Activated CD8-positive, alpha-beta memory T cell treated with anti-CD3 and anti-CD28 coated beads, Interleukin-2, amount 10 ng/mL, durations not matched to agents 7 days and 5 days (primary cell): ENCODE data around the gene APOB. TPM values are rescaled to one million over a fixed set of nuclear protein-coding genes. Genes with fewer than 3 reads are reported as not detected.

Experiments used
- ATAC-seq: fragments of 150-1000 bp; cut with Tn5 transposase; one replicate; pipeline ENCODE4 v1.10.0; 2021; ENCODE audit warnings: moderate library complexity
- CTCF ChIA-PET: fragments of 350-600 bp; sonication (Branson Sonifier 250); formaldehyde crosslinking; loops from one replicate; lab custom pipeline; 2021; ENCODE audit warnings: antibody characterized with exemption; lab: Charles Lee
- DNase-seq: peaks from one replicate; pipeline ENCODE4 v3.0.0-alpha.2; 2020
- H3K27ac Mint-ChIP-seq: one replicate; pipeline ENCODE4 v1.8.0; 2021; ENCODE audit warnings: mild to moderate bottlenecking, mixed read lengths
- H3K27me3 Mint-ChIP-seq: one replicate; pipeline ENCODE4 v1.8.0; 2021; ENCODE audit warnings: mixed read lengths
- H3K36me3 Mint-ChIP-seq: one replicate; pipeline ENCODE4 v1.8.0; 2021; ENCODE audit warnings: mild to moderate bottlenecking, mixed read lengths
- H3K4me1 Mint-ChIP-seq: one replicate; pipeline ENCODE4 v1.8.0; 2021; ENCODE audit warnings: mixed read lengths
- H3K4me3 Mint-ChIP-seq: one replicate; pipeline ENCODE4 v1.8.0; 2021; ENCODE audit warnings: mild to moderate bottlenecking, moderate library complexity, mixed read lengths
- H3K9me3 Mint-ChIP-seq: one replicate; pipeline ENCODE4 v1.8.0; 2022; ENCODE audit warnings: low read depth, mixed read lengths
- total RNA-seq, 2 experiments: library from RNA; stranded (reverse); gene quantifications; one replicate each; pipeline ENCODE4 v1.2.3, GENCODE V29; 2021

APOB gene
- total RNA-seq, 2 experiments from 2014 or later, result not detected

- Mint-ChIP-seq H3K4me1 (no peaks in the 10 kb centered on the region), H3K4me3 (no peak overlapping the region), H3K9me3 (no peaks in the 10 kb centered on the region)
Measured at GRCh38 chr2:20989404-20989803, 54.5 kb downstream of the APOB start.

DNA sequence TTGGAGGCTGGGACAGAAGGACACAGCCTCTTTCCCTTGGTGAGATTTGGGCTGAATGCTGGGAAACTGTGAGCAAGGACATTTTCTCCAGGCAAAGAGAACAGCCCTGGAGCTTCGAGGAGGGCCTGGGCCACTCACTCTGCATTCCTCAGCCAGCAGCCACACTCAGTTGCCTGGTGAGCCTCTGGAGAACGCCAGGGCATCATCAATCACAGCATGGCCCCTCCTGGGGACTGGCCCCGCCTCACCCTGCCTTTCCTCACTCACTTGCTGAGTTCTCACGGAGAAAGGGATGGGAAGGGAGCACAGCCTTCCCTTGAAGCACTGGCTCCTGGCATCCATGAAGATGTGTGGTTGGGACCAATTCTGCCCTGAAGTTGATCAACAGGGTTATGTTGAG lies 55.0 kb downstream of the APOB start:
- no peak overlapping the region for H3K27ac Mint-ChIP-seq
- CTCF ChIA-PET, result no interaction called here
- no peaks in the 10 kb centered on the region for H3K36me3 Mint-ChIP-seq

More at GRCh38 chr2:20989404-20989803, 54.5 kb downstream of the APOB start:
- H3K27me3 Mint-ChIP-seq, result no peaks in the 10 kb centered on the region
- H3K36me3 Mint-ChIP-seq, result no peaks in the 10 kb centered on the region
- ATAC-seq (no peak), DNase-seq (no peak)
- H3K27ac Mint-ChIP-seq, result no peak overlapping the region
- CTCF ChIA-PET, result no interaction called here

DNA sequence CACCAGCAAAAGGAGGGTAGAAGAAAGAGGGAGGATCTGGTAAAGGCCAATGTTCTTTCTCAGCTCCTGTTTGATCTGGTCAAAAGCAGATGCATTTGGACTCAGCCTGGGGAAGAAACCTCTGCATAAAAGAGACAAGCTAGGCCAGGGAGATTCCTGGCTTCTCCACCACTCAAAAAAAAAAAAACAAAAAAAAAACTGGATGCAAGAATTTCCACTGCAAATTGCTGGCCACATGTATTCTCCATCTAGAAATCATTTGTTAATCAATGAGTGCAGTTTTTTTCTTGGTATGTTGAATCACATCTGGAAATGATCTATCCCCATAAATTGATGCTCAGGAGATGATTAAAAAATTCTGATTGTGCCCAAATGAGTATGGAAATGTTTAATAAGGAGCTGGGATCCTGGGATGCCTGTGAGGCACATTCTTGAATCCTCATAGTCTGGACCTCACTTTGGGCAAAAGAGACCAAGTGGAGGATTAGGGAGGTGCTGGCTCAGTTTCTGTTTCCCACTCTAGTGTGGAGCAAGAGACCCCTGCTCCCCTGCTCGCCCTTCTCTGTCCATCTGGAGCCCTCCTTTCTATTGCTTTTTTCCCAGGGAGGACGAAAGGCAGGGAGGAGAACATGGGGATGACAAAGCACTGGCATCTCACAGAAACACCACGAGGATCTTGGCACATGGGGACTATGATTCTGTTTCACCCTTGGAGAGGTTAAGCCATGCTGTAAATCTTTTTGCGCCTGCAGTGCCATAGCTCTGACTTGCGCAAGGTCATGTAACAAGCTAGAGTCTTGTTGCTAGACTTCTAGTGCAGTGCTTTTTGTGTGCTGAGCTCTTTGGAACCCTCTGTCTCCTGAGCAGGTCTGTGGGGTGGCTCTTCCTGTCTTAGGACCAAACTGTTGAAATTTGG lies 57.6 kb downstream of the APOB start:
- no peak for DNase-seq
- Mint-ChIP-seq H3K27me3 (peaks cover 5% of the 10 kb centered on the region), H3K27ac (no peak overlapping the region), H3K4me1 (no peaks in the 10 kb centered on the region), H3K9me3 (no peaks in the 10 kb centered on the region), H3K36me3 (no peaks in the 10 kb centered on the region), H3K4me3 (no peak overlapping the region)
- no peak for ATAC-seq
- CTCF ChIA-PET, result no interaction called here

More for the DNA sequence above, 55.0 kb downstream of the APOB start:
- Mint-ChIP-seq H3K9me3 (no peaks in the 10 kb centered on the region), H3K4me1 (no peaks in the 10 kb centered on the region), H3K27me3 (no peaks in the 10 kb centered on the region), H3K4me3 (no peak overlapping the region)
- ATAC-seq (no peak), DNase-seq (no peak)

GRCh38 chr2:20985062-20985461 lies 58.8 kb downstream of the APOB start:
- DNase-seq (no peak), ATAC-seq (no peak)
- Mint-ChIP-seq H3K4me1 (no peaks in the 10 kb centered on the region), H3K36me3 (no peaks in the 10 kb centered on the region), H3K9me3 (no peaks in the 10 kb centered on the region), H3K4me3 (no peak overlapping the region), H3K27me3 (peaks cover 9% of the 10 kb centered on the region), H3K27ac (no peak overlapping the region)
- CTCF ChIA-PET, result no interaction called here

- H3K4me1 Mint-ChIP-seq, result no peaks in the 10 kb centered on the region
- H3K4me3 Mint-ChIP-seq, result no peak overlapping the region
- H3K27ac Mint-ChIP-seq, result no peak overlapping the region
- no peaks in the 10 kb centered on the region for H3K36me3 Mint-ChIP-seq
- DNase-seq, result no peak
- H3K9me3 Mint-ChIP-seq, result no peaks in the 10 kb centered on the region
- H3K27me3 Mint-ChIP-seq, result peaks cover 9% of the 10 kb centered on the region
- CTCF ChIA-PET, result no interaction called here
- ATAC-seq, result no peak
Measured at GRCh38 chr2:20984408-20984807, 59.5 kb downstream of the APOB start.

GRCh38 chr2:20983844-20984243 lies 60.0 kb downstream of the APOB start:
- no peak overlapping the region for H3K27ac Mint-ChIP-seq
- peaks cover 9% of the 10 kb centered on the region for H3K27me3 Mint-ChIP-seq
- no peaks in the 10 kb centered on the region for H3K9me3 Mint-ChIP-seq
- no peak for ATAC-seq
- no peaks in the 10 kb centered on the region for H3K4me1 Mint-ChIP-seq
- CTCF ChIA-PET, result no interaction called here
- no peak overlapping the region for H3K4me3 Mint-ChIP-seq
- DNase-seq, result no peak
- H3K36me3 Mint-ChIP-seq, result no peaks in the 10 kb centered on the region

GRCh38 chr2:20982861-20983260 lies 61.0 kb downstream of the APOB start:
- DNase-seq, result no peak
- no peak overlapping the region for H3K4me3 Mint-ChIP-seq
- CTCF ChIA-PET, result no interaction called here
- no peak for ATAC-seq
- peaks cover 9% of the 10 kb centered on the region for H3K27me3 Mint-ChIP-seq
- H3K9me3 Mint-ChIP-seq, result no peaks in the 10 kb centered on the region
- no peaks in the 10 kb centered on the region for H3K36me3 Mint-ChIP-seq
- no peaks in the 10 kb centered on the region for H3K4me1 Mint-ChIP-seq
- H3K27ac Mint-ChIP-seq, result no peak overlapping the region

DNA sequence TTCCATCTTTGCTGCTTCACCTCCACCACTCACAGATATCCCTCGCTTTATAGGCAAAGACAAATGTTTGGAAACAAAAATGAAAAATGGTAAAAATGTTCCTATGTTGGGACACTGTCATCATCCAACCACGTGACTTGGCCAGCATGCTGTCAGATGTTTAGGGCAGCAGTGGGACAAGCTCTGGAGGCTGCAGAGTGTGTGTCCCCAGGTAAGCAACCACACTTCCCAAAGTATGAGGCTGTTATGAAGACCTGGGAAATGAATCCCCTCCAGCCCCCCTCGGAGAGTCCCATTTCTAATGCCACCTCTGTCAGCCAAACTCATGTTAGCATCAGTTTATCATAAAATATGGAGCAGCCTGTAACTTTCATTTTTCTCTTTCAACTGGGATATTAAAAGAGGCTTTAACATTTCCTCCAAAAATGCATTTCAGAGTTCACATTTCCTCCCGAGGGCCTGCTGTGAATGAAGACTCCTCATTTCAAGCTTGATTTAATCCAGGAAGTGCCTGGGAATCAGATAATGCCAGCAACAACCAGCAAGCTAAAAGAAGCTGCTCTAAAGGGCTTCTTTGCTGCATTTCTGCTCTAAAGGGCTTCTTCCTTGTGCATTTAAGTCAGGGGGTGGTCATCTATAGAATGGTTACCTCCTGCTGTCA lies 66.2 kb downstream of the APOB start:
- ATAC-seq (no peak), DNase-seq (no peak)
- no peaks in the 10 kb centered on the region for H3K4me1 Mint-ChIP-seq
- H3K4me3 Mint-ChIP-seq, result no peak overlapping the region
- no peak overlapping the region for H3K27ac Mint-ChIP-seq
- peaks cover 11% of the 10 kb centered on the region for H3K27me3 Mint-ChIP-seq
- CTCF ChIA-PET, result interaction anchor here (2.2 kb wide), 1 partner anchor 316 kb away, joined by 7 read pairs; no protein-coding TSS in a partner anchor
- H3K9me3 Mint-ChIP-seq, result no peaks in the 10 kb centered on the region
- no peaks in the 10 kb centered on the region for H3K36me3 Mint-ChIP-seq

DNA sequence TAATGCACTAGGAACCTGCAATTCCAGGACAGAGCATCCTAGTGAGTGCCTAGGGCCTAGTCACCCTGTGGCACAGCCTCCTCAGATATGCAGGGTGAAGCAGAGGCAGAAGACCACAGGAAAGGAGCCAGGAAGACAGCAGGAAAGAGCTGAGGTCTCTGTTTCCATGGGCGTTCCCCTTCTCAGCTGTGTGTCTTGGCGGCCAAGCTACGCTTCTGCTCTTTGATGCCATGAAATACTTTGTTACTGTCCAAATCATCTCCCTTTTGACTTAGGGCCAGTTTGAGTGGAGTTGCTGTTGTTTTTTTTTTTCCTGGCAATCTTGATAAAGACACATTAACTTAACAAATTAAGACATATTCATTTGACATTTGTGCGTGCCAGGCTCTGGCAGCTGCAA lies 67.3 kb downstream of the APOB start:
- ATAC-seq (no peak), DNase-seq (no peak)
- Mint-ChIP-seq H3K27me3 (peaks cover 7% of the 10 kb centered on the region), H3K4me1 (no peaks in the 10 kb centered on the region), H3K27ac (no peak overlapping the region), H3K36me3 (no peaks in the 10 kb centered on the region), H3K9me3 (no peaks in the 10 kb centered on the region), H3K4me3 (no peak overlapping the region)
- CTCF ChIA-PET, result no interaction called here

- CTCF ChIA-PET, result interaction anchor here (1.8 kb wide), 1 partner anchor 311 kb away, joined by 5 read pairs; no protein-coding TSS in a partner anchor
- Mint-ChIP-seq H3K36me3 (no peaks in the 10 kb centered on the region), H3K27me3 (peaks cover 11% of the 10 kb centered on the region), H3K4me3 (no peak overlapping the region), H3K4me1 (no peaks in the 10 kb centered on the region), H3K9me3 (no peaks in the 10 kb centered on the region), H3K27ac (no peak overlapping the region)
- DNase-seq (no peak), ATAC-seq (no peak)
Measured at GRCh38 chr2:20972792-20973565, 70.9 kb downstream of the APOB start.

DNA sequence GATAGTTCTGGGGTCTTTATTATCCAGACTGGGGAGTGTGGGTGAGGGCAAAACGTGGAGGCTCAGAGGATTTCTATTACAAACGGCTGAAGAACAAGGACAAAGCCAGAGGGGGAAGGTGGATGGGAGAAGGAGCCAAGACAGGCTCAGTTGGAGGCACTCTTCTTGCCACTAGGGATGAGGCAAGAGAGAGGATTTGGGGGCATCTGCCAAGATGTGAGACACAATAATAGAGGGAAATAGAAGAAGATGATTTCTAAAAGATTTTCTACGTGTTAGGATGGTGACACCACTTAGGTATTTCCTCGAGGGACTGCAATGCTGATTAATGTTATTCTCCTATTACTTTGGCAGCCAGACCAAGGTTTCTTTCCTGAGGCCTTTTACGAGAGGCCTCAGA lies 71.8 kb downstream of the APOB start:
- H3K4me1 Mint-ChIP-seq, result no peaks in the 10 kb centered on the region
- peaks cover 11% of the 10 kb centered on the region for H3K27me3 Mint-ChIP-seq
- H3K9me3 Mint-ChIP-seq, result no peaks in the 10 kb centered on the region
- H3K27ac Mint-ChIP-seq, result no peak overlapping the region
- ATAC-seq, result no peak
- no peak for DNase-seq
- CTCF ChIA-PET, result interaction anchor here (1.8 kb wide), 1 partner anchor 9 kb away, joined by 5 read pairs; no protein-coding TSS in a partner anchor
- no peaks in the 10 kb centered on the region for H3K36me3 Mint-ChIP-seq
- H3K4me3 Mint-ChIP-seq, result no peak overlapping the region

DNA sequence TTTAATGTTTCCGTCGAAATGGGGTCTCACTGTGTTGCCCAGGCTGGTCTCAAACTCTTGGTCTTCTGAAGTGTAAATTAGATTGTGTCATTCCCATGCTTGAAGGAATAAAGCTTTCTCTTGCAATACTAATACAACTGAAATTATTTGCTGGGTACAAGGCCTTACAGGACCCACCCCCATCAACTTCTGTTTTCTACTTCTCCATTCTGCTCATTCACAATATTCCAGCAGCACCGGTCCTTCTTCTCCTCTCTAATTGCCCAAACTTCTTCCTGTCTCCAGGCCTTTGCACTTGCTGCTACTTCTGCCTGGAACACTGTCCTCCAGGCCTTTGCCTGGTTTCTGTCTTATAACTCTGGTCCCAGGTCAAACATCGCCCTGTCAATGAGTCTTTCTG lies 73.8 kb downstream of the APOB start:
- H3K27me3 Mint-ChIP-seq, result peaks cover 26% of the 10 kb centered on the region
- H3K4me3 Mint-ChIP-seq, result no peak overlapping the region
- DNase-seq (no peak), ATAC-seq (no peak)
- no peaks in the 10 kb centered on the region for H3K4me1 Mint-ChIP-seq
- H3K36me3 Mint-ChIP-seq, result no peaks in the 10 kb centered on the region
- H3K27ac Mint-ChIP-seq, result no peak overlapping the region
- no peaks in the 10 kb centered on the region for H3K9me3 Mint-ChIP-seq
- CTCF ChIA-PET, result interaction anchor here (1.2 kb wide), 1 partner anchor 308 kb away, joined by 3 read pairs; no protein-coding TSS in a partner anchor

GRCh38 chr2:20966061-20966595 lies 77.7 kb downstream of the APOB start:
- ATAC-seq (no peak), DNase-seq (no peak)
- H3K36me3 Mint-ChIP-seq, result no peaks in the 10 kb centered on the region
- H3K4me1 Mint-ChIP-seq, result no peaks in the 10 kb centered on the region
- H3K4me3 Mint-ChIP-seq, result no peak overlapping the region
- CTCF ChIA-PET, result interaction anchor here (1.0 to 10.3 kb wide), 3 partner anchors 11 to 303 kb away, joined by 3 to 154 read pairs (median 6); partner anchors contain the start of gene GDF7
- peaks cover 31% of the 10 kb centered on the region for H3K27me3 Mint-ChIP-seq
- H3K27ac Mint-ChIP-seq, result no peak overlapping the region
- no peaks in the 10 kb centered on the region for H3K9me3 Mint-ChIP-seq
